Renal cortex interstitium (tissue), 11 donors: ENCODE data around the gene LY6G5B. TPM values are rescaled to one million over a fixed set of nuclear protein-coding genes. Genes with fewer than 3 reads are reported as not detected.

Experiments used
- DNase-seq, 11 donors: peaks; one replicate each; pipeline ENCODE4 v3.0.0-alpha.2; 2013; ENCODE audit warnings: low read depth in 9 of 11, low spot score in 4 of 11; ENCODE audit errors: extremely low read depth in 1 of 11
- polyA plus RNA-seq, 3 donors: library from polyadenylated mRNA; unstranded; fragments of 120-200 nt; gene quantifications; one replicate each; pipeline ENCODE4 v1.2.1, GENCODE V29; 2013; ENCODE audit not compliant: insufficient read length in 3 of 3

Gene LY6G5B
- polyA plus RNA-seq, 3 donors: 22.8 to 30.6 (median 25.3) TPM

- DNase-seq: no peak
These were observed 34.7 kb upstream of the LY6G5B start for GRCh38 chr6:31634969-31635575.

GRCh38 chr6:31636698-31637596 lies 32.8 kb upstream of the LY6G5B start:
- no peak for DNase-seq

GRCh38 chr6:31639043-31639442 lies 30.7 kb upstream of the LY6G5B start:
- no peak for DNase-seq

- no peak for DNase-seq
These were observed 30.3 kb upstream of the LY6G5B start for GRCh38 chr6:31639449-31639861.

- no peak for DNase-seq
These were observed 29.2 kb upstream of the LY6G5B start for GRCh38 chr6:31640612-31641011.

- no peak for DNase-seq
These were observed 28.4 kb upstream of the LY6G5B start for GRCh38 chr6:31641370-31641769.

GRCh38 chr6:31642798-31643570 lies 26.8 kb upstream of the LY6G5B start:
- DNase-seq: no peak

- no peak for DNase-seq
These were observed 25.8 kb upstream of the LY6G5B start for GRCh38 chr6:31643818-31644454.

GRCh38 chr6:31645325-31645724 lies 24.5 kb upstream of the LY6G5B start:
- no peak for DNase-seq

GRCh38 chr6:31651602-31652191 lies 18.1 kb upstream of the LY6G5B start:
- peak in 8 of 11 donors; percentile 42 to 77 (median 60) for DNase-seq

GRCh38 chr6:31652925-31653724 lies 16.7 kb upstream of the LY6G5B start:
- DNase-seq: peak in 6 of 11 donors; percentile 84 to 94 (median 93)

- no peak for DNase-seq
These were observed 15.0 kb upstream of the LY6G5B start for GRCh38 chr6:31654574-31655348.

GRCh38 chr6:31655349-31656237 lies 14.2 kb upstream of the LY6G5B start, which contains the start of gene APOM:
Gene APOM (plus strand): TSS chr6:31655894. CDS start chr6:31655967, 73 bp downstream.
- no peak for DNase-seq

GRCh38 chr6:31657406-31658157 lies 12.2 kb upstream of the LY6G5B start:
- DNase-seq: no peak

GRCh38 chr6:31658158-31658688 lies 11.6 kb upstream of the LY6G5B start:
- DNase-seq: no peak
